HG02588 (cell line): Measurements from ENCODE around the gene CYP27A1.

Experiments
- ATAC-seq: cut with Tn5 transposase; IDR thresholded peaks from one replicate; pipeline ENCODE4 v1.9.1; 2021; ENCODE audit warnings: mild to moderate bottlenecking, moderate library complexity; ENCODE audit not compliant: unreplicated experiment

CYP27A1 gene

DNA sequence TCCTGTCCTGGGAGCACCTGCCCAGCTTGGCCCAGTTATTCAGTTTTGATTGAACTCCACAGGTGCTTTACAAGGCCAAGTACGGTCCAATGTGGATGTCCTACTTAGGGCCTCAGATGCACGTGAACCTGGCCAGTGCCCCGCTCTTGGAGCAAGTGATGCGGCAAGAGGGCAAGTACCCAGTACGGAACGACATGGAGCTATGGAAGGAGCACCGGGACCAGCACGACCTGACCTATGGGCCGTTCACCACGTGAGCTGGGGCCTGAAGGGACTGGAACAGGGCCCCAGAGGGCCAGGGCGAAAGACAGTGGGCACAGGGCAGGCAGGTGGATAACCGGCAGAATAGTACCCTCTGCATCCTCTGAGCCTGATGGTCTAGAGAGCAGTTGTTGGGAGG is 27.6 kb downstream of the CYP27A1 start:
- ATAC-seq = no peak

DNA sequence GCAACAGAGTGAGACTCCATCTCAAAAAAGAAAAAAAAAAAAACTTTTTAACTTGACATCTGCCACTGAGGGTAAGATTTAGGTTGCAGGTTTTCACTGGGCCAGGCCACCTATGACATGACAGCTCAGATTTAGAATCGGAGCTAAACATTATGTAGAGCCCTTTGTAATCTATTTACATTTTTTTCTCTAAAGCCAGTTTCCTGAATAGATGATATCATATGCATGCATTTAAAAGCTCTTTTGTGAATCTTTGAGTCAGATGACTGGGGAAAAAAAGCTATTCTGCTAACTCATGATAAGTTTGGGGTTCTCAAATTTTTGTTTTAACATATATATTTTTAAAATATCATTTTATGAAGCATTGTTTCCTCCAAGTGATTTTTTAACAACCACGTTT is 28.3 kb downstream of the CYP27A1 start:
- no peak for ATAC-seq

DNA sequence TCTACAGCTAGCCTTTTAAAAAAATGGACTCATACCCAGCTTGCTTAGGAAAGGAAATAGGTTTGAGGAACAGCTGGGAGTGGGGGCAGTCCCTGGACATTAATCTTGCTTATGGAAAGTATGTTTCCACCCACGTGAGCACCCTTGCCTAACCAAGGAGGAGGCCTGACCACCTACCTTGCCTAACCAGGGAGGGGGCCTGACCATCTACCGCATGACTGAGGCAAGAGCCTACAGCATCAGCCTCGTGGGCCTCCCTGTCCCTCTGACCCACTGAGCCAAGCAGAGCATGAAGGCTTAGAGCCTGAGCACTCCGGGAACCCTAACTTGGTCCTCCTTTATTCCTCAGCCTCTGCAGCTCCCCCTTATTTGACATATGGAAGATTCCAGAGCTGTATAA is 29.4 kb downstream of the CYP27A1 start:
- ATAC-seq = no peak

DNA sequence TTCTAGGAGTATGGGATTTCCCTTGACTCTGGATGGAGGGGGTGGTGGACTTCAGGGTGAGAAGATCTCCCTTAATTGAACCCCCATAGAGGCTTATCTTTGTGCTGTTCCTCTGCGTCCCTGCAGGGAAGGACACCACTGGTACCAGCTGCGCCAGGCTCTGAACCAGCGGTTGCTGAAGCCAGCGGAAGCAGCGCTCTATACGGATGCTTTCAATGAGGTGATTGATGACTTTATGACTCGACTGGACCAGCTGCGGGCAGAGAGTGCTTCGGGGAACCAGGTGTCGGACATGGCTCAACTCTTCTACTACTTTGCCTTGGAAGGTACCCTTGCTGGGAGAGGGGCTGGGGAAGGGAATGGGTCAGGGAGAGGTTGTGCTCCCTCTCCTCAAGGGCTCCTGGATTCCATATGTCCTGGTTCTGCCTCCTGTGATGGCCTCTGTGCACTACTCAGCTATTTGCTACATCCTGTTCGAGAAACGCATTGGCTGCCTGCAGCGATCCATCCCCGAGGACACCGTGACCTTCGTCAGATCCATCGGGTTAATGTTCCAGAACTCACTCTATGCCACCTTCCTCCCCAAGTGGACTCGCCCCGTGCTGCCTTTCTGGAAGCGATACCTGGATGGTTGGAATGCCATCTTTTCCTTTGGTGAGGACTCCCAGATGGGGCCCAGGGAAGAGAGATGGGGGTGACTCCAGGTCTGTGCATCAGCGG is 30.3 kb downstream of the CYP27A1 start:
- no peak for ATAC-seq

DNA sequence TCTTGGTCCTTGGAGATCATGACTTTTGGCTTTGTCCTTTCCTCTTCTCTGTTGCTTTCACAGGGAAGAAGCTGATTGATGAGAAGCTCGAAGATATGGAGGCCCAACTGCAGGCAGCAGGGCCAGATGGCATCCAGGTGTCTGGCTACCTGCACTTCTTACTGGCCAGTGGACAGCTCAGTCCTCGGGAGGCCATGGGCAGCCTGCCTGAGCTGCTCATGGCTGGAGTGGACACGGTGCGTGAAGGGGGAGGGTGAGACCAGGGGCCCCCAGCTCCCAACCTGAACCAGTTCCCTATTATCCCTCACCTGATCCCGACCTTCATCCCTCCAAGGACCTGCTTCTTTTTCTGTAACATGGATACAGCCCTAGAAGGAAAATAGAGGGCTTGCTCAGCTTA is 30.9 kb downstream of the CYP27A1 start:
- ATAC-seq = no peak

DNA sequence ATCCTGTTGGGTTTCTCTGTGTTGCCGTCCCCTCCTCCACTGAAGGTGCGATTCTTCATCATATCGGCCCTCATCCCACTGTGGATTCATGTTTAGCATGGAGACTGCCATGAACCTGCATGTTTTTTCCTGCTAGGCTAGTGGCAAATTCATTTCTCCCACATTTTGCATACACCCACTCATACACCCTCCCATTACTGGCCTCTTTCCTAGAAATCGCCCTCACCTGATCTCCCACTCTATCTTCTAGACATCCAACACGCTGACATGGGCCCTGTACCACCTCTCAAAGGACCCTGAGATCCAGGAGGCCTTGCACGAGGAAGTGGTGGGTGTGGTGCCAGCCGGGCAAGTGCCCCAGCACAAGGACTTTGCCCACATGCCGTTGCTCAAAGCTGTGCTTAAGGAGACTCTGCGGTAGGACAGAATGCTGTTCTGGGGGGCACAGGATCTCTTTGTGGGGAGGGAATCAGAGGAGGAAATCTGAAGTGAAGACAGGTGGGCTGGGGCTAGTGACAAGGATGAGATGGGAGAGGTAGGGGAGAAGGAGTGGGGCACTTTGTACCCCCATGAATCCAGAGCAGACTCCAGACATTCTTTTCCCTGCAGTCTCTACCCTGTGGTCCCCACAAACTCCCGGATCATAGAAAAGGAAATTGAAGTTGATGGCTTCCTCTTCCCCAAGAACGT is 32.0 kb downstream of the CYP27A1 start:
- no peak for ATAC-seq

DNA sequence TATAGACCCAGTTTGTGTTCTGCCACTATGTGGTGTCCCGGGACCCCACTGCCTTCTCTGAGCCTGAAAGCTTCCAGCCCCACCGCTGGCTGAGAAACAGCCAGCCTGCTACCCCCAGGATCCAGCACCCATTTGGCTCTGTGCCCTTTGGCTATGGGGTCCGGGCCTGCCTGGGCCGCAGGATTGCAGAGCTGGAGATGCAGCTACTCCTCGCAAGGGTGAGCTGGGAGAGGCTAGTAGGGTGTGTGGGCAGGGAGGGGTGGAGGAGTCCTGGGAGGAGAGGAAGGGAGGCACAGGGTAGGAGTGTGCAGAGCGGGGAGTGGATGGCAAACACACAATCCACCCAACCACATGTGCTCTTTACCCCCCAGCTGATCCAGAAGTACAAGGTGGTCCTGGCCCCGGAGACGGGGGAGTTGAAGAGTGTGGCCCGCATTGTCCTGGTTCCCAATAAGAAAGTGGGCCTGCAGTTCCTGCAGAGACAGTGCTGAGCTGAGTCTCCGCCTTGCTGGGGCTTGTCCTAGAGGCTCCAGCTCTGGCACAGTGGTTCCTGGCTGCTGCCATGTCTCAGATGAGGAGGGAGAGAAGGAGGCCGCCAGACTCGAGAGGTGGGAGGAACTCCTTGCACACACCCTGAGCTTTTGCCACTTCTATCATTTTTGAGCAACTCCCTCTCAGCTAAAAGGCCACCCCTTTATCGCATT is 32.7 kb downstream of the CYP27A1 start:
- ATAC-seq = no peak

DNA sequence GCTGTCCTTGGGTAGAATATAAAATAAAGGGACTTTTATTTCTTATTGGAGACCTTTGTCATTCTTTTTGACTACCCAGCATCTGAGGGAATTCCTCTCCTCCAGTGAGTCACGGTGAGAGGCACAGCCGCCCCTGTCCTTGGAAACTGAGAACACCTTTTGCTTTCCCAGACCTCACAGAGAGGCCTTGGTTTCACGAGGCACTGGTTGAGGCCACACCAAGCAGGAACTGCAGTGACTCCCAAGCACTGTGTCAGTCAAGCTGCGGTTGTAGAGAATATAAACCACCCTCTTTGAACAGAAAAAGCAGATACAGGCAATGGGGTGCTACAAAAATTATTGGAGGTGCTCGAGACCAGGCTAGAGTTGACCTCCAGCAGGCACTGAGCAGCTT is 33.3 kb downstream of the CYP27A1 start:
- no peak for ATAC-seq

DNA sequence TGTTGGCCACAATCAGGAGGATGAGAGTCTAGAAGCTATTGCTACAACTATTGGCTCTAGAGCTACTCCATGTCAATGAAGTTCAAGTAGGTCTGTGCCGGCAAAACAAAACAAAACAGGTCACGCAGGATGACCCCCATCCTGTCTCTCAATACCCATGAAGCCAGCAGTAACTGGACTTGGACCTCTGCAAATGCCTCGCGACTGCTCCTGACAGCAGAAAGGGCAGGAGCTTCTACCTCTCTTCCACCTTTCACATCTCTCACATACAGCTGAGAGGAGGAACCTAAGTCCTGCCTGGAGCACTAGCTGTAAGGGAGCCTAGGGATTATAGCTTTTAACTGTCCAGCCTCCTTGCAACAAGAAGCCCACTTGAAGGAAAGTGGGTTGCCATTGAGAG is 33.7 kb downstream of the CYP27A1 start:
- no peak for ATAC-seq

DNA sequence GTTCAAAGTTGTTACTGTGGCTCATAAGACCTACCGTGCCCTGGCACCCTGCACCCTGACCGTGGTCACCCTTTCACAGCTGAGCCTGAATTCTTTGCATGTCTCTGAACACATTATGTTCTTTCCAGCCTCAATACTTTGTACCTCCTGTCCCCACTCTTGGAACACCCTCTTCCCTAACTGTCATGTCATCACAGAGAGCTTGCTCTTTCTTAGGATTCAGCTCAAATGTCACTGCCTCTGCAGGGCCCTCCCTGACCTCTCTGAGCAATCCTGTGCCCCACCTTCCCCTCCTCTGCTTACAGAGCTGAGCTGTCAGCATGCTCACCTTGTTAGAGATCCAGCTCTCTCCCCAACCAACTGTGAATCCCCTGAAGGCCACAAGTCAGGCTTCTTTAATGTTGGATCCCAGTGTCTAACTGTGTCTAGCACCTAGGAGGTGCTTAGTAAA is 34.6 kb downstream of the CYP27A1 start:
- no peak for ATAC-seq

DNA sequence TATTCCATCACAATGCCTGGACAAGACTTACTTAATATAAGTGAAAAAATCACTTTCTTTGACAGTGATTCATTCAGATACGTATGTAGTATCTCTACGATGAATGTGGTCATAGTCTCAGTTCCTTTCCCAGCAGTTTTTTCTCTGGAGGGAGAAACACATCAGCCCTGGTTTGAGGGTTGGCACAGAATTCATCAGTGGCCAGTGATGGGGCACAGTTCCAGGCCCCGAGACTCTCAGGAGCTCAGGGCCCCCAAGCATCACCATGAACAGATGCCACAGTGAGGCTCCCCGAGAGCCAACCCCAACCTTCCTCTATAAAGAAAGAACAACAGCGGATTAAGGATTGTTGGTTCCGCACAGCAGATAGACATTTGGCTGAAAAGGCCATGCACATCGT is 37.1 kb downstream of the CYP27A1 start:
- no peak for ATAC-seq

DNA sequence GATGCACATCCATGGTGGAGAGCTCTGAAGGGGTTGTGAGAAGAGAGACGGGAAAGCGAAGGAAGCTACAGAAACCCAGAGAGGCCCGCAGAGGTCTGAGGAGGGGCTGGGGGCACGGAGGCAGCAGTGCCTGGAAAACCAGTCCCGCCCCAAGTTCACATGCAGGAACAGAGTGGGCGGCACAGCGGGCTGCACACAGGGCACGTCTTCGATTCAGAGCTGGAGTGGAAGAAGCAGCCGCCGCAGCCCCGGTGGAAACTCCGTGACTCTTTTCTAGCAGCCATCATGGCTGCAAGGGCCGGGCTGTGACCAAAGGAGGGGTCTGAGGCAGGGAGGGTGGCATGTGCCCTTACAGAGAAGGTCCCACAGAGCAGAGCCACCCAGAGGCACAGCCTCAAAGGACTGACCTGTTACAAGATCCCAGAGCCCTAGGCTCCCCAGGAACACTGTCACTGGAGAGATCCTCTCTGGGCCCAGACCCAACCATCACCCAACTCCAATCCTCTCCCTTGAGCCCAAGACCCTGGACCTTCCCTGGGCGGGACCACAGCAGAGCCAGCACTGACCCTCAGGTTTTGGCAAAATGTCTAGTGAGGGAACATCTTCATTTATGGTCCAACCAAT is 38.9 kb downstream of the CYP27A1 start:
- ATAC-seq = no peak

DNA sequence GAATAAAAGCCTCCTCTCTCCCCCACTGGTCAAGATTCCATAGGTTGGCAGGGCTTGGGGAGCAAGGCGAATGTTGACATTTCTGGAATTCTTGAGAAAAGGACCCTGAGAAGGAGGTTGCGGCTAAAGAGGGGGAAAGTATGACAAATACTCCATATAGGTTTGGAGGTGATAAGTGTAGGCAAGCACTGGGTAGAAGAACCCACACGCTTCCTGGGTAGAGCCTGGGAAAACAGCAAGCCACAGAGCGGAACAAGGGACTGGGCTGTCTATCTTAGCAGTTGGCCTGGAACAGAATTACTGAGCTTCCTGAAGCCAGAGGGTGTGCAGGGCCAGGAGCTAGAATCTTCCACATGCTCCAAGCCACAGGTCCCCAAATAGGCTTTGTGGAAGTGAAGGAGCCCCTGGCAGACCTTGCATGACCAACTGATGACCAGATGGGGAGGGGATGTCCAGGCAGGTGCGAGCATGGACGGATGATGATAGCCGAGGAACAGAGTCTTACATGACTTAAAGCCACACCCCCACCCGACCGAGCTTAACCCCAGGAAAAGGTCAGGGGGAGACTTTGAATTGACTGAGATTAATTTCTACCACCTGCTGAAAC is 39.8 kb downstream of the CYP27A1 start:
- no peak for ATAC-seq

DNA sequence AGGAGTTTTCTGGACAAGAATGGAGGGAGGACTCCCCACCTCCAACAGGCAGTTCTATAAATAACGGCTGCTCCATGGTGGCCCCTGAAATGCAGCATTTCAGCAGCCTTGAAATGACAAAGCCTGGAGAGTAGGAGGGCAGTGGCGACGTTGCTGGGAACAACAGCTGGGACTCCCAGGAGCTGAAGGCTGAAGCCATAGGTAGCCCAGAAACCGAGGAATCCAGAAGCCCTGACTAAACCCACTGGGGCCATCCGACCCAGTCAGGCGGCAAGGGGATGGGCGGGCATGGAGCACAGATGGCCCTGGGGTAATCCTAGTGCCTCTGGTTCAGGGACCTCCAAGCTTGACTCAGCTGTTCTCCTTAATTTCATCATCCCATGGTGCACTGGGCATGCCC is 40.7 kb downstream of the CYP27A1 start:
- ATAC-seq = no peak

DNA sequence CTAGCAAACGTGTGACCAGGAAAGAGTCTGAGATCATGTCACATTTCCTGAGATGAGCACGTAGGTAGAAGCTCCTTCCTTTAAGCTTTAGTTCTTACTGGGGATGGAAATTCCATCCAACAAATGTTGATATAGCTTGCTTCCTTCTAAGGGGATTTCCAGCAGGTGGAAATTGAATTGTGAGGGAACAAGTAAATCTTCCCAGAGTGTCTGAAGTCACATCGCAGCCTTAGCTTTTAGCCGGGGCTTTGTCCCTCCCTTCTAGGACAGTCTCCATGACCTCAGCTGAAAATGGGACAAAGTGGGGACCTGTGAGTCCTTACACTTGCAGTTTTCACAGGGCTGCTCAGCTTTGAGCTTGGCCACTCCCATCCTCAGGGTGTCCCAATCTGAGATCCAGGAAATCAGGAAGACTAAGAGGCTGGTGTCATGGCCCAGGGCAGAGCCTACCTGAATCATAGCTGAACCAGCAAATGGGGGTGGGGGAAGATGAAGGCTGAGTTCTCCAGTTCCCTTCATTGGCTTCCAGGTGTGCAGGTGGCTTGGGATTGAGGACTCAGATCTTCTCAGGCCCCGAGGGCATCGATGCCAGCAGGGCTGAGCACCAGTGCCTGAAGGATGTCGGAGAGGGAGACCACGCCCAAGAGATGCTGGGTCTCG is 41.4 kb downstream of the CYP27A1 start:
- ATAC-seq = no peak

DNA sequence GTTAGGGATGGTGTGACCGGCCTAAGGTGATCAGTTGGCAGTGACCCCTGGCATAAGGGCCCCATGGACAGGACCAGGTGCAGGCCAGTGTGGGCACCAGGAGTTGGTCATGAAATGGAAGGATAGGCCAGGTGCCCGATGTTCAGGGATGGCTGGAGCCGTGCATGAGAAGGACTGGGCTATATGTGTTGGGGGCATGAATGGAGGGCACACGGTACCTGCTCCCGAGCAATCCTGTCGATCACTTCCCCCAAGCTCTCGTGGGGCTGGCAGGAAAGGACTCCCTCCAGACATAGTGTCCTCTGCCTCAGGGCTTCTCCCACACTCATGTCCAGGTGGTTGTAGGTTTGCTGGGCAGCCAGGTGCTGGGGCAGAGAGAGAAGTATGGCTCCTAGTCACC is 42.1 kb downstream of the CYP27A1 start:
- no peak for ATAC-seq

DNA sequence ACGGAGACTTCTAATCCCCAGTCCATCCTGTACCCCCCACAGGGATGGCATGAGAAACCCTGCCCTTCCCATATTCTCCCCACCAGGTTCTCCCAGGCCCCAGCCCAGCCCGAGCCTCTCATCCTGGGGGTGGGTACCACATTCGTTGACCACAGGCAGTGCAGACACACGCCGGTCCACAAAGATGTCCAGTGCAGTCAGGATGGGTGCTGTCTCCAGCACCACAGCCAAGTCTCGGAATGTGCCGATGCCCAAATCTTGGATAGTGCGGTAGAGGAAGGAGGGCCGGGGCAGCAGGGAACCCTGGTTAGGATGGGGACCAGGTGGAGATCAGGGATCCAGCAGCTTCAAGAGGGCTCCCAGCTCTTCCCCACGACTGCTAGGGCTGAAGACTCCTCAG is 44.8 kb downstream of the CYP27A1 start:
- ATAC-seq = no peak

DNA sequence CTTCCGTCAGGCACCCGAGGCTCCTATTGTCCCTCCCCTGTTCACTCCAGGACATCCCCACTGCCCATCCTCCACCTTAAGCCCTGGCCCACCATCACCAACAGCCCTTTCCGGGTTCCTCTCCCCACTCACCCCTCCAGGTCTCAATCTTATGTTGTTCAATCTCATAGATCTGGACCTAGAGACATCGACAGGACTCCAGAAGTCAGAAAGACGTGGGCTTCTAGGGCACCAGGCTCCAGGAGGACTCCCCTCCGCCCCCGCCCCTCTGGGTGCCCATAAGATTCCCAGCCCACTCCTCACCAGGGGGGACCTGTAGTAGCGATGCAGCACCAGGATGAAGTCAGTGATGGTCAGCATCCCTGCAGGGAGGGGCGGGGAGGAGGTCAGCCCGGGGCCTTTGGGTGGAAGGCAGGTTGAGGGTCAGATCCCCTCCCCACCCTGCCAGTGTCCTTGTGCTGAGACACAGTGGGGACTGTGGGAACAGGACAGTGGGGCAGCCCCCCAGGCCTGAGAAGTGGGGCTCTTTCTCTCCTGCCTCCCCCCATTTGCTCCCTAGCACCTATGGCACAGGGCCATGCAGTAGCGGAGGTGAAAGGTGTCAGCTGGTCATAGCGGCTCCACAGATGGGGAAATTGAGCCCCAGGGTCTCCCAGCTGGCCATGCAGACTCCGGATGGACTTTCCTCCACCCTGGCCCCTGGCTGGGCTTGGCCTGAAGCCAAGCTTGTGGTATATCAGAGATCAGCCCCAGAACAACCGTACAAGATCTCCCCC is 45.9 kb downstream of the CYP27A1 start:
- no peak for ATAC-seq

DNA sequence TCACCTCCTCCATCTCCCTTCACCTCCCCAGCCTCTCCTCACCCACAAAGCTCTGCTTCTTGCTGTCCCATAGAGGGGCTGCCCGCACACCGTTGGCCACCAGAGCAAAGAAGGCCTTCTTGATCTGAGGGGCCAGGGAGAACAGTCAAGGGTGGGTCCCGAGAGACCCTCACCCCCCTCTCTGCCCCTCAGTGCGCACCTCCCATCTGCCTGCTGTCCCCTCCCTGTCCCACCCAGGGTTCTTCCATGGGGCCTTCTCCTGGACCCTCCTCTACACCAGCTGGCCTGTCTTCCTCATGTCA is 46.5 kb downstream of the CYP27A1 start:
- ATAC-seq = no peak

DNA sequence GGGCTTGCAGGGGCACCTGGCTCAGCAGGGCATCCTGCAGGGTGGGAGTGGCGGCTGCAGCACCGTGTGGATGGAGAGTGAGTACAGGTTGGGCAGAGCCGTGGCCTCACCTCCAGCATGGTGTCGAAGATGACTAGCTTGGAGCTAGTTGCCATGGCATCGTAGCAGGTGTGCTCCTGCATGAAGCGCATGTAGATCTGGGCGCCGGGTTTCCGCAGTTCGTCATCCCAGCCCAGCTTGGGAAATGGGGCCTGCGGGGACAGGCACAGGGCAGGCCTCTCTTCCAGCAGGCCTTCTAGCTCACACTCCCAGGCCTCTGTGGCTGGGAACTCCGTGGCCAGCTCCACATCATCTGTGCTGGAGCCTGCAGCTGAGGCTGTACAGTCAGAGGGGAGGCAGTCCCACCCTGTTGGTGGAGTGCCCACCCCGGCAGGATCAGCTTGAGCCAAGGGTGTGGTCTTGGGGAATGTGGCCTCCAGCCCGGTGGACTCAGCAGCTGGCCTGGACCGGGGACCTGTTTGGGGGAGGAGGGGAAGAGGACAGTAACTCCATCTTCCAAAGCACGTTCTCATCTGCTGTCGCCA is 48.0 kb downstream of the CYP27A1 start:
- no peak for ATAC-seq
